Heart left ventricle (tissue), 13 donors: ENCODE measurements around the gene TMEM247.

Source experiments
- POLR2A ChIP-seq, 2 donors: fragments of 450-650 bp; IDR thresholded peaks; one replicate each; pipeline ENCODE4 v1.6.1; 2017; ENCODE audit warnings: antibody characterized with exemption in 2 of 2, mild to moderate bottlenecking in 2 of 2, moderate library complexity in 2 of 2
- TF ChIP-seq, protein P1 (sequence below), 12 donors: fragments of 200-600 bp; sonication (generic) in 4 of 12; IDR thresholded peaks; one replicate each; pipeline versions ENCODE4 v1.5.0 to v1.8.0; 2018 to 2022; ENCODE audit warnings: antibody characterized with exemption in 12 of 12, mild to moderate bottlenecking in 5 of 12
- donor health status: ischemic (EF 13 %, LVEDD 7.1; RV severe dilation, severe dysfunction).
- donor health status: DM: no; HTN: yes; CAD: no.
- donor health status: DM: no; HTN: no; CAD: no.
- donor health status: ischemic (EF 25% LVEDD 6.9; RV normal size, moderate dysfunction).
- donor health status: ischemic (EF 25% LVEDD 5.7; RV mildly dilated, moderate dysfunction).
- donor health status: ischemic (EF 35%, LVEDD 5.7; RV mildly dilated, moderate dysfunction).
- donor health status: nonischemic (EF 11% LVEDD 7.7; RV severe dilation, severe dysfunction).
- donor health status: DM: yes; HTN: yes; CAD: no.
- donor health status: PGD.
- donor health status: ischemic (EF 29% LVEDD 5.4; RV normal size, mild dysfunction).
- donor health status: nonischemic (EF 23%, LVEDD 6.1; RV moderate dilation, normal function).

DNA sequence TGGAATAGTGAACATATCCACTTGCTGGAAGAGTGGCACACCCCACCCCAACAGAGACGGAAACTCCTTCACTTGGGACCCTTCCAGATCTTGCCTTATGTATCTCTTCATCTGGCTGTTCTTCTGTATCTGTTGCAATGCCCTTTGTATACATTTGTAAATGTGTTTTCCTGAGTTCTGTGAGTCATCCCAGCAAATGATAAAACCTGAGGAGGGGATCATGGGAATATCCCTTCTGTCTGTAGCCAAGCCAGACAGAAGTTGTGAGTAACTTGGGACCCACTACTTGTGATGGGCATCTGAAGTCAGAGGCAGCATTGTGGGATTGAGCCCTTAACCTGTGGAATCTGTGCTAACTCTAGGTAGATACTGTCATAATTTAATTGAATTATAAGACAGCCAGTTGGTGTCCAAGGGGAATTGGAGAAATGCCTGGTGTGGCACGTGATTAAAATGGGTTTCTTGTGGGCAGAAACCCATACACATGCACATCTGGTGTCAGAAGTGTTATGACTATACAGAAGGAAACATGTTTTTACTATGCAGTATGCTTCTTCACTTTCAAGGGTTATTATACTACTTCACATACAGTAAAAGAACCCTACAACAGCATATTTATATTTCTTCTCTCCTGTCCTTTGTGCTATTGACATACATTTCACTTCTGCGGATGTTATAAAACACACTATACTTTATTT is 32.3 kb upstream of the TMEM247 start:
- TF ChIP-seq, protein P1, sequence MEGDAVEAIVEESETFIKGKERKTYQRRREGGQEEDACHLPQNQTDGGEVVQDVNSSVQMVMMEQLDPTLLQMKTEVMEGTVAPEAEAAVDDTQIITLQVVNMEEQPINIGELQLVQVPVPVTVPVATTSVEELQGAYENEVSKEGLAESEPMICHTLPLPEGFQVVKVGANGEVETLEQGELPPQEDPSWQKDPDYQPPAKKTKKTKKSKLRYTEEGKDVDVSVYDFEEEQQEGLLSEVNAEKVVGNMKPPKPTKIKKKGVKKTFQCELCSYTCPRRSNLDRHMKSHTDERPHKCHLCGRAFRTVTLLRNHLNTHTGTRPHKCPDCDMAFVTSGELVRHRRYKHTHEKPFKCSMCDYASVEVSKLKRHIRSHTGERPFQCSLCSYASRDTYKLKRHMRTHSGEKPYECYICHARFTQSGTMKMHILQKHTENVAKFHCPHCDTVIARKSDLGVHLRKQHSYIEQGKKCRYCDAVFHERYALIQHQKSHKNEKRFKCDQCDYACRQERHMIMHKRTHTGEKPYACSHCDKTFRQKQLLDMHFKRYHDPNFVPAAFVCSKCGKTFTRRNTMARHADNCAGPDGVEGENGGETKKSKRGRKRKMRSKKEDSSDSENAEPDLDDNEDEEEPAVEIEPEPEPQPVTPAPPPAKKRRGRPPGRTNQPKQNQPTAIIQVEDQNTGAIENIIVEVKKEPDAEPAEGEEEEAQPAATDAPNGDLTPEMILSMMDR (IDR thresholded peaks at IDR 0.05), result no peak
- no peak for TF ChIP-seq POLR2A (IDR thresholded peaks at IDR 0.05)
